ENCODE measurements around the gene SH3BP2. TPM values are rescaled to one million over a fixed set of nuclear protein-coding genes. Genes with fewer than 3 reads are reported as not detected.
A peak's percentile ranks its signal among the peaks of the same experiment; 100 is the strongest.

The SH3BP2 gene
- total RNA-seq, 4 donors from 2014 or later, result 92.6 to 301 (median 117) TPM

DNA sequence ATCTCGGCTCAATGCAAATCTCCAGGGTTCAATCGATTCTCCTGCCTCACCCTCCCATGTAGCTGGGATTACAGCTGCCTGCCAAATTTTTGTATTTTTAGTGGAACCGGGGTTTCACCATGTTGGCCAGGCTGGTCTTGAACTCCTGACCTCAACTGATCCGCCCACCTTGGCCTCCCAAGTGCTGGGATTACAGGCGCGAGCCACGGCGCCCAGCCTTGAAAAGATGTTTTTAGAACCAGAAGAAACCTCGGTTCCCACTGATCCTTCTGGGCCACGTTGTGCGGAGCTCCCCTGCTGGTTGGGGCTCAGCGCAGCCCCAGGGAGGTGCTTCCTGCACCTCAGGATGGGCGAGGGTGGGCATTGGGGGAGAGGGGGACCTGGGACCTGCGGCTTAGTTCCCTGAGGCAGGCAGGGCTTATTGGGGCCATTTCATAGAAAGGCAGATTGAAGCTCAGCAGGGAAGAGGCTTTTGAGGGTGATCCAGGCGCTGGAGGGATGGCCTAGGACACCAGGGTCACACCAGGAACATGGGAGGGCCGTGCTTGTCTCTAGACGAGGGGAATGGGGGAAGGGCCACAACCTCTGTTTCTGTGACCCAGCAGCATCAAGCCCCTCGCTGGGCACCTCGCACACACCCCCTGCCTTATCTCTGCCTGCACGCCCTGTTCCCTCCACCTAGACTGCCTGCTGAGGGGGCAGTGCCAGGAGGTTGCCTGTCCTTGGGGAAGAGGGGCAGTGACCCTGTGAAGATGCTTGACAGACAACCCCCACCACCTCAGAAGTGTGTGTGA lies 44.4 kb downstream of the SH3BP2 start:
- Histone ChIP-seq H3K9me3 (no peaks in the 10 kb centered on the region), H3K4me3 (peak overlapping the region in 1 of 4 donors; percentile 23), H3K27me3 (no peaks in the 10 kb centered on the region), H3K27ac (peak overlapping the region; percentile 51 to 86 (median 70)), H3K36me3 (no peaks in the 10 kb centered on the region), H3K4me1 (peaks cover 5 to 38% (median 10%) of the 10 kb centered on the region in 4 donors)
- no peak for TF ChIP-seq CTCF (IDR thresholded peaks at IDR 0.05)
- TF ChIP-seq POLR2A (IDR thresholded peaks at IDR 0.05), result no peak
- TF ChIP-seq EP300 (IDR thresholded peaks at IDR 0.05; ENCODE audit: low read depth), result no peak
- TF ChIP-seq POLR2AphosphoS5 (IDR thresholded peaks at IDR 0.05), result no peak
- in situ Hi-C loops (cut with MboI; ENCODE audit: low pct_ligation_motif_present in 1 of 4, low pct_unique_long_range_greater_than_20kb in 1 of 4, low sequenced_read_pairs in 3 of 4), result no loop called here
- intact Hi-C loops (cut with DNase I; ENCODE audit: low total_unique reads), result no loop called here
- DNase-seq, result peak; percentile 7
- WGBS, 2 donors (ENCODE audit: low coverage in 1 of 2), result 64 to 68% methylated on average over 6 to 18 of the region's 20 CpGs

DNA sequence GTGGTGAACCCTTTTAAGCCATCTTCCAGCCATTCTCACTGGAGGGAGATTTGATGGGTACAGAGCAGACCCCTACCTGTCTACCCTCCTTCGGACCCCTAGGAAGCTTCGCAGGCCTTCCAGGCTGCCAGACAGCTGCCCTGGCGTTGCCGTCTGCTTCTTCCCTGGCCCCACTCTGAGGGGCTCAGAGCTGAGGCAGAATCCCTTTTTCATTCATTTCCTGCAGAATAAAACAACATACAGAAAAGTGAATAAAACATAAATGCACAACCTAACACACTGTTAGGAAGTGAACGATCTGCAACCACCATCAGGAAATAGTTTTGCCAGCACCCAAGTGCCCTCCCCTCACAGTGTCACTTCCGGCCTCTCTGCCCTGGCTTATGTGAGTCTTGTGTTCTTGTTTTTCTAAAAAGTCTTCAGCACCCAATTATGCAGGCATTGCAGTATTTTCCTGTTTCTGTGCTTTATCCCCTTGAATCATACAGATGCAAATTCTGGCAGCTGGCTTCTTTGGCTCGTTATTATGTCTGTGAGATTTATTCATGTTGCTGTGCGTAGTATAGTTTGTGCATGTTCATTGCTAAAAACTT lies 45.1 kb downstream of the SH3BP2 start:
- intact Hi-C loops (cut with DNase I; ENCODE audit: low total_unique reads) (no loop called here), in situ Hi-C loops (cut with MboI; ENCODE audit: low pct_ligation_motif_present in 1 of 4, low pct_unique_long_range_greater_than_20kb in 1 of 4, low sequenced_read_pairs in 3 of 4) (no loop called here)
- no peaks in the 10 kb centered on the region for H3K9me3 ChIP-seq
- peak overlapping the region; percentile 51 to 86 (median 70) for H3K27ac ChIP-seq
- no peaks in the 10 kb centered on the region for H3K36me3 ChIP-seq
- no peak for TF ChIP-seq CTCF (IDR thresholded peaks at IDR 0.05)
- peak in 1 of 3 donors; percentile 48 for TF ChIP-seq POLR2AphosphoS5 (IDR thresholded peaks at IDR 0.05)
- no peaks in the 10 kb centered on the region for H3K27me3 ChIP-seq
- peak; percentile 53 for DNase-seq
- 40 to 46% methylated on average over 4 to 8 of the region's 8 CpGs for WGBS, 2 donors (ENCODE audit: low coverage in 1 of 2)
- H3K4me1 ChIP-seq, result peaks cover 7 to 45% (median 13%) of the 10 kb centered on the region in 4 donors
- H3K4me3 ChIP-seq, result peak overlapping the region in 1 of 4 donors; percentile 23

GRCh38 chr4:2839060-2839459 lies 46.2 kb downstream of the SH3BP2 start:
- H3K27me3 ChIP-seq, result no peaks in the 10 kb centered on the region
- no peaks in the 10 kb centered on the region for H3K36me3 ChIP-seq
- TF ChIP-seq POLR2AphosphoS5 (IDR thresholded peaks at IDR 0.05) (no peak), CTCF (IDR thresholded peaks at IDR 0.05) (no peak), EP300 (IDR thresholded peaks at IDR 0.05; ENCODE audit: low read depth) (no peak), POLR2A (IDR thresholded peaks at IDR 0.05) (no peak)
- no peak overlapping the region for H3K4me3 ChIP-seq
- no peak for DNase-seq
- in situ Hi-C loops (cut with MboI; ENCODE audit: low pct_ligation_motif_present in 1 of 4, low pct_unique_long_range_greater_than_20kb in 1 of 4, low sequenced_read_pairs in 3 of 4) (no loop called here), intact Hi-C loops (cut with DNase I; ENCODE audit: low total_unique reads) (no loop called here)
- peaks cover 7 to 45% (median 15%) of the 10 kb centered on the region in 4 donors for H3K4me1 ChIP-seq
- 95 to 97% methylated on average over 3 of the region's 3 CpGs for WGBS, 2 donors (ENCODE audit: low coverage in 1 of 2)
- H3K9me3 ChIP-seq, result no peaks in the 10 kb centered on the region
- peak overlapping the region in 3 of 4 donors; percentile 51 to 75 (median 65) for H3K27ac ChIP-seq

DNA sequence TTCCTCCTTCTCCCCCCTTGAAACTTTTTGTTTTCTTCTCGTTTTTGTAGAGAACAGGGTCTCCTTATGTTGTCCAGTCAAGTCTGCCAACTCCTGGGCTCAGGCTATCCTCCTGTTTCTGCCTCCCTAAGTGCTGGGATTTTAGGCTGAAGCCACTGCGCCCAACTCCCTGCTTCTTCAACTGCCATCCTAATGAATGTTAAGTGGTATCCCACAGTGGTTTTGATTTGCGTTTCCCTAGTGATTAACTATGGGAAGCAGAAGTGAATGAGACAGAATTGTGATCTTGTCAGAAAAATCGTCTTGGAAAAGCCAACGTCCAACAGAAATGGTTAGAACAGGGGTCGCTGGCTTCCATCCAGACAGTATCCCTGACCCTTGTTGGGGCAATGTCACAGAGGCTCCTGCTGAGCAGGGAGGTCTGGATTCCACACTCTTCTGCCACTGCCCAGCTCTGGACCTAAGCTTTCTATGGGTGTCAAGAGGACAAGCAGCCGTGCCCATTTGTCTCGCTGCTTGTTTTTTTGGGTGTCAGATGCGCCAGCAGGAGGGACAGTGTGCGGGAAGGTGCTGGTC lies 49.9 kb downstream of the SH3BP2 start:
- peak overlapping the region; percentile 78 to 98 (median 84) for H3K4me3 ChIP-seq
- intact Hi-C loops (cut with DNase I; ENCODE audit: low total_unique reads) (loop anchor here (5.0 kb wide), 1 partner anchor 90 kb away; no protein-coding TSS in a partner anchor), in situ Hi-C loops (cut with MboI; ENCODE audit: low pct_ligation_motif_present in 1 of 4, low pct_unique_long_range_greater_than_20kb in 1 of 4, low sequenced_read_pairs in 3 of 4) (no loop called here)
- no peak for TF ChIP-seq POLR2A (IDR thresholded peaks at IDR 0.05)
- DNase-seq, result no peak
- H3K27ac ChIP-seq, result peak overlapping the region; percentile 90 to 95 (median 94)
- H3K4me1 ChIP-seq, result peaks cover 14 to 48% (median 24%) of the 10 kb centered on the region in 4 donors
- H3K36me3 ChIP-seq, result no peaks in the 10 kb centered on the region
- H3K9me3 ChIP-seq, result no peaks in the 10 kb centered on the region
- H3K27me3 ChIP-seq, result no peaks in the 10 kb centered on the region
- 16 to 36% methylated on average over 1 to 10 of the region's 10 CpGs for WGBS, 2 donors (ENCODE audit: low coverage in 1 of 2)

Data from transverse colon (tissue), 4 donors.